ENCODE measurements around the gene SPEM2. TPM values are rescaled to one million over a fixed set of nuclear protein-coding genes. Genes with fewer than 3 reads are reported as not detected.

SPEM2 gene
- total and polyA plus RNA-seq, 4 donors, result not detected

- ATAC-seq (ENCODE audit: low FRiP score) (no peak), DNase-seq (no peak)
- Histone ChIP-seq H3K36me3 (ENCODE audit: control insufficient read depth in 1 of 2, insufficient read depth in 2 of 2, low read length in 1 of 2) (no peaks in the 10 kb centered on the region), H3K27ac (ENCODE audit: low read depth in 1 of 2, low read length in 2 of 2) (no peak overlapping the region), H3K27me3 (ENCODE audit: control insufficient read depth in 1 of 2, insufficient read depth in 2 of 2, low read length in 1 of 2) (no peaks in the 10 kb centered on the region), H3K4me1 (ENCODE audit: control insufficient read depth in 1 of 2, insufficient read depth in 2 of 2, low read length in 2 of 2) (no peaks in the 10 kb centered on the region), H3K4me3 (ENCODE audit: low read length in 2 of 2) (no peak overlapping the region), H3K9me3 (ENCODE audit: control insufficient read depth, low read length) (no peaks in the 10 kb centered on the region)
- WGBS, 2 donors, result 81 to 85% methylated on average over 13 of the region's 13 CpGs
- intact Hi-C loops (cut with DNase I), result loop anchor here in 1 of 2 donors (2.0 kb wide), 1 partner anchor 28 kb away; the partner anchor contains the start of gene TMEM102
Observed at GRCh38 chr17:7407082-7407481, 18.3 kb upstream of the SPEM2 start.

- DNase-seq (no peak), ATAC-seq (ENCODE audit: low FRiP score) (no peak)
- H3K4me1 ChIP-seq (ENCODE audit: control insufficient read depth in 1 of 2, insufficient read depth in 2 of 2, low read length in 2 of 2), result no peaks in the 10 kb centered on the region
- WGBS, 2 donors, result 58 to 70% methylated on average over 9 to 12 of the region's 12 CpGs
- H3K9me3 ChIP-seq (ENCODE audit: control insufficient read depth, low read length), result no peaks in the 10 kb centered on the region
- no peak within 1 kb of the TSS for H3K27ac ChIP-seq (ENCODE audit: low read depth in 1 of 2, low read length in 2 of 2)
- intact Hi-C loops (cut with DNase I), result loop anchor here in 1 of 2 donors (2.0 kb wide), 1 partner anchor 27 kb away; the partner anchor contains the start of gene TMEM102
- no peaks in the 10 kb centered on the region for H3K36me3 ChIP-seq (ENCODE audit: control insufficient read depth in 1 of 2, insufficient read depth in 2 of 2, low read length in 1 of 2)
- H3K27me3 ChIP-seq (ENCODE audit: control insufficient read depth in 1 of 2, insufficient read depth in 2 of 2, low read length in 1 of 2), result no peaks in the 10 kb centered on the region
- no peak within 1 kb of the TSS for H3K4me3 ChIP-seq (ENCODE audit: low read length in 2 of 2)
Observed at GRCh38 chr17:7407485-7408251, 17.7 kb upstream of the SPEM2 start, which contains the start of gene NLGN2. Gene NLGN2, plus strand, starts transcription at chr17:7407845. Its CDS starts 411 bp downstream, at chr17:7408256.

DNA sequence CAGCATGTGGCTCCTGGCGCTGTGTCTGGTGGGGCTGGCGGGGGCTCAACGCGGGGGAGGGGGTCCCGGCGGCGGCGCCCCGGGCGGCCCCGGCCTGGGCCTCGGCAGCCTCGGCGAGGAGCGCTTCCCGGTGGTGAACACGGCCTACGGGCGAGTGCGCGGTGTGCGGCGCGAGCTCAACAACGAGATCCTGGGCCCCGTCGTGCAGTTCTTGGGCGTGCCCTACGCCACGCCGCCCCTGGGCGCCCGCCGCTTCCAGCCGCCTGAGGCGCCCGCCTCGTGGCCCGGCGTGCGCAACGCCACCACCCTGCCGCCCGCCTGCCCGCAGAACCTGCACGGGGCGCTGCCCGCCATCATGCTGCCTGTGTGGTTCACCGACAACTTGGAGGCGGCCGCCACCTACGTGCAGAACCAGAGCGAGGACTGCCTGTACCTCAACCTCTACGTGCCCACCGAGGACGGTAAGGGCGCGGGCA lies 17.1 kb upstream of the SPEM2 start:
- intact Hi-C loops (cut with DNase I), result no loop called here
- no peak for DNase-seq
- Histone ChIP-seq H3K27me3 (ENCODE audit: control insufficient read depth in 1 of 2, insufficient read depth in 2 of 2, low read length in 1 of 2) (no peaks in the 10 kb centered on the region), H3K4me1 (ENCODE audit: control insufficient read depth in 1 of 2, insufficient read depth in 2 of 2, low read length in 2 of 2) (no peaks in the 10 kb centered on the region), H3K9me3 (ENCODE audit: control insufficient read depth, low read length) (no peaks in the 10 kb centered on the region), H3K36me3 (ENCODE audit: control insufficient read depth in 1 of 2, insufficient read depth in 2 of 2, low read length in 1 of 2) (no peaks in the 10 kb centered on the region), H3K4me3 (ENCODE audit: low read length in 2 of 2) (no peak overlapping the region), H3K27ac (ENCODE audit: low read depth in 1 of 2, low read length in 2 of 2) (no peak overlapping the region)
- no peak for ATAC-seq (ENCODE audit: low FRiP score)
- WGBS, 2 donors, result 76 to 78% methylated on average over 56 to 58 of the region's 58 CpGs

DNA sequence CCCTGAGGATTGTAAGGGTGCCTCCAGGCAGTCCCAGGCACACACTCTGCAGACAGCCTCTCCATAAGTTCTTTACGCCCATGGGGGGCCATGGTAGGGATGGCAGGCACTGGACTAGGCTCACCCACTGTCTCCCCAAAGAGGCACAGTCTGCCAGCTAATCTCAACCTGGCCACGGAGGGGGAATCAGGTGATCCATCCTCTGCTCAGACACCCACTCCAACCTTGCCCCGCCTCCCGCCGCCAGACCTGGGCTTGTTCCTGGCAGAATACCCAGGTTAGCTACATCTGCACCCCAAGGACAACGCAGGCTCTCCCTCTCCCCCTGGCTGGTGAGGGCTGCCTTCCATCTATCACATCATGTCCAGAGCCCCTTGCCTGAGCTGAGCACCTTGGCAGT lies 16.6 kb upstream of the SPEM2 start:
- intact Hi-C loops (cut with DNase I), result no loop called here
- ATAC-seq (ENCODE audit: low FRiP score), result no peak
- Histone ChIP-seq H3K4me1 (ENCODE audit: control insufficient read depth in 1 of 2, insufficient read depth in 2 of 2, low read length in 2 of 2) (no peaks in the 10 kb centered on the region), H3K36me3 (ENCODE audit: control insufficient read depth in 1 of 2, insufficient read depth in 2 of 2, low read length in 1 of 2) (no peaks in the 10 kb centered on the region), H3K27ac (ENCODE audit: low read depth in 1 of 2, low read length in 2 of 2) (no peak overlapping the region), H3K9me3 (ENCODE audit: control insufficient read depth, low read length) (no peaks in the 10 kb centered on the region), H3K27me3 (ENCODE audit: control insufficient read depth in 1 of 2, insufficient read depth in 2 of 2, low read length in 1 of 2) (no peaks in the 10 kb centered on the region), H3K4me3 (ENCODE audit: low read length in 2 of 2) (no peak overlapping the region)
- WGBS, 2 donors, result 84 to 86% methylated on average over 6 of the region's 6 CpGs
- no peak for DNase-seq

DNA sequence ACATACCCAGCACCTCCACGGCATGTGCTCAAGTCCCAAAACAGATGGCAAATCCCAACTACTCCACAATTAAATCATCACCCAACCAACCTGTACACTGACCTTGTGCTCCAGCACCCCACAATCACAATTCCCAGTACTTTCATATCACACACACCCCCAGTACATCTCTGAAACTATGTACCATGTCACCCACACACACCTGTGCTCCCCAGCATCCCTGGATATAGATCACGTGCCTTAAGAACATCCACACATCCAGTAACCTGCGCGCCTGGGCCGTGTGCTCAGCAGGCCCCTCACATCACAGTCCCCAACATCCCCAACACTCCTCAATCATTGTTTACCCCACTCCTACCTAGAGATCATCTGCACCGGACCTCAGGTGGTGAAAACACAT lies 15.7 kb upstream of the SPEM2 start:
- no peaks in the 10 kb centered on the region for H3K27me3 ChIP-seq (ENCODE audit: control insufficient read depth in 1 of 2, insufficient read depth in 2 of 2, low read length in 1 of 2)
- H3K4me1 ChIP-seq (ENCODE audit: control insufficient read depth in 1 of 2, insufficient read depth in 2 of 2, low read length in 2 of 2), result no peaks in the 10 kb centered on the region
- H3K4me3 ChIP-seq (ENCODE audit: low read length in 2 of 2), result no peak overlapping the region
- no peak for ATAC-seq (ENCODE audit: low FRiP score)
- no peaks in the 10 kb centered on the region for H3K9me3 ChIP-seq (ENCODE audit: control insufficient read depth, low read length)
- intact Hi-C loops (cut with DNase I), result no loop called here
- H3K27ac ChIP-seq (ENCODE audit: low read depth in 1 of 2, low read length in 2 of 2), result no peak overlapping the region
- WGBS, 2 donors, result 89 to 92% methylated on average over 6 of the region's 6 CpGs
- H3K36me3 ChIP-seq (ENCODE audit: control insufficient read depth in 1 of 2, insufficient read depth in 2 of 2, low read length in 1 of 2), result no peaks in the 10 kb centered on the region
- DNase-seq, result no peak

GRCh38 chr17:7410634-7411426 lies 14.6 kb upstream of the SPEM2 start:
- 87 to 88% methylated on average over 25 of the region's 25 CpGs for WGBS, 2 donors
- no peak for ATAC-seq (ENCODE audit: low FRiP score)
- H3K9me3 ChIP-seq (ENCODE audit: control insufficient read depth, low read length), result no peaks in the 10 kb centered on the region
- intact Hi-C loops (cut with DNase I), result no loop called here
- H3K4me1 ChIP-seq (ENCODE audit: control insufficient read depth in 1 of 2, insufficient read depth in 2 of 2, low read length in 2 of 2), result no peaks in the 10 kb centered on the region
- no peaks in the 10 kb centered on the region for H3K27me3 ChIP-seq (ENCODE audit: control insufficient read depth in 1 of 2, insufficient read depth in 2 of 2, low read length in 1 of 2)
- no peaks in the 10 kb centered on the region for H3K36me3 ChIP-seq (ENCODE audit: control insufficient read depth in 1 of 2, insufficient read depth in 2 of 2, low read length in 1 of 2)
- no peak for DNase-seq
- H3K27ac ChIP-seq (ENCODE audit: low read depth in 1 of 2, low read length in 2 of 2), result no peak overlapping the region
- no peak overlapping the region for H3K4me3 ChIP-seq (ENCODE audit: low read length in 2 of 2)

DNA sequence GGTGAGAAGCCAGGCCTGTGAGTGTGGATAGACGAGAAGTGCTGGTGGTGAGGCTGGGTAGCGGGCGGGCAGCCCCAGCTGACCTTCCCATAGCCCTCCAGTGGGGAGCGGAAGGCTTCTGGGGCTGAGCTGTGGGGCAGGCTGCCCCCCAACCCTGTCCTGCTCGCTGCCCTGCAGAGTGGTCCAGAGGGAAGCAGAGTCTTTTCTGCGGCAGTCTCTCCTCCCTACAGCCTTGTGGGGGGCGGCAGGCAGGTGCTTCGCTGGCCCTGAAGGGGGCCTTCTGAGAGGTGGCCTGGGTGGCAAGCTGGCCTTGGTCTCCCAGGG lies 14.0 kb upstream of the SPEM2 start:
- intact Hi-C loops (cut with DNase I), result no loop called here
- no peaks in the 10 kb centered on the region for H3K4me1 ChIP-seq (ENCODE audit: control insufficient read depth in 1 of 2, insufficient read depth in 2 of 2, low read length in 2 of 2)
- H3K27me3 ChIP-seq (ENCODE audit: control insufficient read depth in 1 of 2, insufficient read depth in 2 of 2, low read length in 1 of 2), result no peaks in the 10 kb centered on the region
- ATAC-seq (ENCODE audit: low FRiP score) (no peak), DNase-seq (no peak)
- H3K9me3 ChIP-seq (ENCODE audit: control insufficient read depth, low read length), result no peaks in the 10 kb centered on the region
- no peaks in the 10 kb centered on the region for H3K36me3 ChIP-seq (ENCODE audit: control insufficient read depth in 1 of 2, insufficient read depth in 2 of 2, low read length in 1 of 2)
- WGBS, 2 donors, result 87 to 93% methylated on average over 5 to 8 of the region's 8 CpGs
- H3K27ac ChIP-seq (ENCODE audit: low read depth in 1 of 2, low read length in 2 of 2), result no peak overlapping the region
- H3K4me3 ChIP-seq (ENCODE audit: low read length in 2 of 2), result no peak overlapping the region

DNA sequence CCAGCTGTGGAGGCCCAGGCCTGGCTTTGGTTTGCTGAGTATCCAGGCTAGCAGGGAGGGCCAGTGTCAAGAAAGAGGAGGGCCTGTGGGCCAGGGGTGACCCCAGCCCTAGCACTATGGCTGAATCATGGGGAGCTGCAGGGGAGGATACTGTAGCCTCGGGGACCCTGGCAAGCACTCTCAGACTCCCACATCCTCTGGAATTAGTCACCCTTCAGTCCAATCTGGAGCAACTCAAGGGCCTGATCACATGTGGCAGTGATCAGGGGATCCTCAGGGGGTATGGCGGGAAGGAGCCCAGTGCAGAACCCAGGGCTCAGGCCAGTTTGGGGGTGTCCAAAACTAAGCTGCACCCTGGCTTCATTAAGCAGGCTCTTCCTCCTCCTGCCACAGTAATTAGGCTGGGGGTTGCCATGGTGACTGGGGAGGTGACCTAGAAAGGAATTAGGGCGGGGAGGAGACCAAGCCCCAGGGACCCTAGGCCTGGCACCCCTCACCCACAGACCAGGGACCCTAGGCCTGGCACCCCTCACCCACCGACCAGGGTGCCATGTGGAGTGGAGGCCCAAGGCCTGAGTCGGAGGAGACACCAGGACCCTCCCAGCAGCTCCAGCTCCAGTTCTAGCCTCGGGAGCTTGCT lies 11.9 kb upstream of the SPEM2 start:
- intact Hi-C loops (cut with DNase I), result no loop called here
- 85 to 90% methylated on average over 6 of the region's 6 CpGs for WGBS, 2 donors
- no peaks in the 10 kb centered on the region for H3K27me3 ChIP-seq (ENCODE audit: control insufficient read depth in 1 of 2, insufficient read depth in 2 of 2, low read length in 1 of 2)
- no peaks in the 10 kb centered on the region for H3K36me3 ChIP-seq (ENCODE audit: control insufficient read depth in 1 of 2, insufficient read depth in 2 of 2, low read length in 1 of 2)
- ATAC-seq (ENCODE audit: low FRiP score) (no peak), DNase-seq (no peak)
- no peaks in the 10 kb centered on the region for H3K4me1 ChIP-seq (ENCODE audit: control insufficient read depth in 1 of 2, insufficient read depth in 2 of 2, low read length in 2 of 2)
- H3K9me3 ChIP-seq (ENCODE audit: control insufficient read depth, low read length), result no peaks in the 10 kb centered on the region
- H3K27ac ChIP-seq (ENCODE audit: low read depth in 1 of 2, low read length in 2 of 2), result no peak overlapping the region
- H3K4me3 ChIP-seq (ENCODE audit: low read length in 2 of 2), result no peak overlapping the region

Measured in aorta (tissue), 5 donors.